ENCODE results near the gene VAMP5.

- TF ChIP-seq, protein P1, sequence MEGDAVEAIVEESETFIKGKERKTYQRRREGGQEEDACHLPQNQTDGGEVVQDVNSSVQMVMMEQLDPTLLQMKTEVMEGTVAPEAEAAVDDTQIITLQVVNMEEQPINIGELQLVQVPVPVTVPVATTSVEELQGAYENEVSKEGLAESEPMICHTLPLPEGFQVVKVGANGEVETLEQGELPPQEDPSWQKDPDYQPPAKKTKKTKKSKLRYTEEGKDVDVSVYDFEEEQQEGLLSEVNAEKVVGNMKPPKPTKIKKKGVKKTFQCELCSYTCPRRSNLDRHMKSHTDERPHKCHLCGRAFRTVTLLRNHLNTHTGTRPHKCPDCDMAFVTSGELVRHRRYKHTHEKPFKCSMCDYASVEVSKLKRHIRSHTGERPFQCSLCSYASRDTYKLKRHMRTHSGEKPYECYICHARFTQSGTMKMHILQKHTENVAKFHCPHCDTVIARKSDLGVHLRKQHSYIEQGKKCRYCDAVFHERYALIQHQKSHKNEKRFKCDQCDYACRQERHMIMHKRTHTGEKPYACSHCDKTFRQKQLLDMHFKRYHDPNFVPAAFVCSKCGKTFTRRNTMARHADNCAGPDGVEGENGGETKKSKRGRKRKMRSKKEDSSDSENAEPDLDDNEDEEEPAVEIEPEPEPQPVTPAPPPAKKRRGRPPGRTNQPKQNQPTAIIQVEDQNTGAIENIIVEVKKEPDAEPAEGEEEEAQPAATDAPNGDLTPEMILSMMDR (conservative IDR thresholded peaks at IDR 0.05; ENCODE audit: low read depth, low read length), result no peak
- no peak for TF ChIP-seq EZH2 (IDR thresholded peaks at IDR 0.05; ENCODE audit: low read length, unreplicated experiment)
- TF ChIP-seq EZH2phosphoT487 (IDR thresholded peaks at IDR 0.05; ENCODE audit: borderline replicate concordance, low read length), result no peak
Measured at GRCh38 chr2:85619617-85620016, 35.4 kb downstream of the VAMP5 start.
